ENCODE results near the gene RBFOX2. TPM values are rescaled to one million over a fixed set of nuclear protein-coding genes. Genes with fewer than 3 reads are reported as not detected.

RBFOX2 gene
- polyA plus RNA-seq, 1 of the 3 experiments (the other 2 are of a cell fraction) = 115 TPM

DNA sequence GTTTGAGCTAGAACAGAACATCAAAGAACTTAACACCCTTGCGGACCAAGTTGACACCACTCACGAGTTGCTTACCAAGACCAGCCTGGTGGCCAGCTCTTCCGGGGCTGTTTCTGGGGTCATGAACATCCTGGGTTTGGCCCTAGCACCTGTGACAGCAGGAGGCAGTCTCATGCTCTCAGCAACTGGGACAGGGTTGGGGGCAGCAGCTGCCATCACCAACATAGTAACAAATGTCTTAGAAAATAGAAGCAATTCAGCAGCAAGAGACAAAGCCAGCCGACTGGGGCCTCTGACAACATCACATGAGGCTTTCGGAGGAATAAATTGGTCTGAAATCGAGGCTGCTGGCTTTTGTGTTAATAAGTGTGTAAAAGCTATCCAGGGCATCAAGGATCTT lies 302.2 kb downstream of the RBFOX2 start:
- Histone ChIP-seq H3K9ac (no peak overlapping the region), H3K36me3 (replicated peaks in 1 of 2; ENCODE audit: control insufficient read depth in 1 of 2, insufficient read depth in 2 of 2, low read length in 1 of 2) (no peaks in the 10 kb centered on the region), H3K9me3 (no peaks in the 10 kb centered on the region), H3K4me3 (ENCODE audit: low read depth in 2 of 2, low read length in 1 of 2) (no peak overlapping the region), H3K27me3 (ENCODE audit: insufficient read depth) (no peaks in the 10 kb centered on the region), H3F3A (replicated peaks; ENCODE audit: insufficient read depth) (no peaks in the 10 kb centered on the region), H3K4me1 (ENCODE audit: control insufficient read depth in 1 of 2, insufficient read depth in 2 of 2, low read depth in 1 of 2, low read length in 1 of 2) (peaks cover 0 to 7% of the 10 kb centered on the region in 2 experiments; a peak in 1 of 4 replicates), H4K20me1 (ENCODE audit: insufficient read depth) (no peaks in the 10 kb centered on the region), H2AFZ (ENCODE audit: low read depth) (no peak overlapping the region), H3K79me2 (ENCODE audit: insufficient read depth) (no peaks in the 10 kb centered on the region), H3K27ac (ENCODE audit: low read depth in 2 of 2, low read length in 1 of 2) (no peak overlapping the region), H3K4me2 (no peak overlapping the region), H3K9me2 (no peaks in the 10 kb centered on the region)
- CTCF ChIA-PET = interaction anchor here (1.3 kb wide), 1 partner anchor 295 kb away, joined by 3 read pairs; no protein-coding TSS in a partner anchor
- TF ChIP-seq, protein P1, sequence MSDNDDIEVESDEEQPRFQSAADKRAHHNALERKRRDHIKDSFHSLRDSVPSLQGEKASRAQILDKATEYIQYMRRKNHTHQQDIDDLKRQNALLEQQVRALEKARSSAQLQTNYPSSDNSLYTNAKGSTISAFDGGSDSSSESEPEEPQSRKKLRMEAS (IDR thresholded peaks at IDR 0.05; ENCODE audit: low read depth) = no peak
- WGBS (ENCODE audit: low lambda C conversion rate) = 85% methylated on average over 6 of the region's 6 CpGs
- POLR2A ChIA-PET = no interaction called here
- no peak for DNase-seq

DNA sequence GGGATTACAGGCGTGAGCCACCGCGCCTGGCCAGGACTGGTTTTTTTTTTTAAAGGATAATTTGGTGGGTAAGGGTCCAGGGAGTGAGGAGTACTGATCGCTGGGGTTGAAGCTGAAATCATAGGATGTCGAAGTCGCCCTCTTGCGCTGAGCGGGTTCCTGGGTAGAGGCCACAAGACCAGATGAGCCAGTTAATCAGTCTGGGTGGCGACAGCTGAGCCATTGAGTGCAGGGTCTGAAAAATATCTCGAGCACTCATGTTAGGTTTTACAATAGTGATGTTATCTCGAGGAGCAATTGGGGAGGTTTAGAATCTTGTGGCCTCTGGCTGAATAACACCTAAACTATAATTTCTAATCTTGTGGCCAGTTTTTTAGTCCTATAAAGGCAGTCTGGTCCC lies 303.1 kb downstream of the RBFOX2 start:
- H3K27me3 ChIP-seq (ENCODE audit: insufficient read depth) = no peaks in the 10 kb centered on the region
- H3K79me2 ChIP-seq (ENCODE audit: insufficient read depth) = no peaks in the 10 kb centered on the region
- DNase-seq = no peak
- no peak overlapping the region for H3K9ac ChIP-seq
- no peaks in the 10 kb centered on the region for H3F3A ChIP-seq (replicated peaks; ENCODE audit: insufficient read depth)
- no peak overlapping the region for H3K27ac ChIP-seq (ENCODE audit: low read depth in 2 of 2, low read length in 1 of 2)
- no peak overlapping the region for H2AFZ ChIP-seq (ENCODE audit: low read depth)
- no peaks in the 10 kb centered on the region for H4K20me1 ChIP-seq (ENCODE audit: insufficient read depth)
- H3K36me3 ChIP-seq (replicated peaks in 1 of 2; ENCODE audit: control insufficient read depth in 1 of 2, insufficient read depth in 2 of 2, low read length in 1 of 2) = no peaks in the 10 kb centered on the region
- no peak overlapping the region for H3K4me2 ChIP-seq
- H3K4me3 ChIP-seq (ENCODE audit: low read depth in 2 of 2, low read length in 1 of 2) = no peak overlapping the region
- no peaks in the 10 kb centered on the region for H3K9me3 ChIP-seq
- WGBS (ENCODE audit: low lambda C conversion rate) = 83% methylated on average over 11 of the region's 11 CpGs
- CTCF ChIA-PET = interaction anchor here (1.3 kb wide), 1 partner anchor 295 kb away, joined by 3 read pairs; no protein-coding TSS in a partner anchor
- H3K4me1 ChIP-seq (ENCODE audit: control insufficient read depth in 1 of 2, insufficient read depth in 2 of 2, low read depth in 1 of 2, low read length in 1 of 2) = peaks cover 0 to 7% of the 10 kb centered on the region in 2 experiments; a peak in 1 of 4 replicates
- POLR2A ChIA-PET = no interaction called here
- TF ChIP-seq TAF1 (IDR thresholded peaks at IDR 0.05; ENCODE audit: borderline replicate concordance, low read depth, low read length) (no peak), JUND (IDR thresholded peaks at IDR 0.05) (no peak), RAD21 (IDR thresholded peaks at IDR 0.05; ENCODE audit: low read length) (no peak), TCF12 (IDR thresholded peaks at IDR 0.05) (no peak), NRF1 (IDR thresholded peaks at IDR 0.05; ENCODE audit: low read depth, low read length) (no peak), RFX5 (IDR thresholded peaks at IDR 0.05; ENCODE audit: low read length) (no peak)
- TF ChIP-seq, protein P2, sequence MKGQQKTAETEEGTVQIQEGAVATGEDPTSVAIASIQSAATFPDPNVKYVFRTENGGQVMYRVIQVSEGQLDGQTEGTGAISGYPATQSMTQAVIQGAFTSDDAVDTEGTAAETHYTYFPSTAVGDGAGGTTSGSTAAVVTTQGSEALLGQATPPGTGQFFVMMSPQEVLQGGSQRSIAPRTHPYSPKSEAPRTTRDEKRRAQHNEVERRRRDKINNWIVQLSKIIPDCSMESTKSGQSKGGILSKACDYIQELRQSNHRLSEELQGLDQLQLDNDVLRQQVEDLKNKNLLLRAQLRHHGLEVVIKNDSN (IDR thresholded peaks at IDR 0.05; ENCODE audit: borderline replicate concordance, low read depth) = no peak
- TF ChIP-seq, protein P3, sequence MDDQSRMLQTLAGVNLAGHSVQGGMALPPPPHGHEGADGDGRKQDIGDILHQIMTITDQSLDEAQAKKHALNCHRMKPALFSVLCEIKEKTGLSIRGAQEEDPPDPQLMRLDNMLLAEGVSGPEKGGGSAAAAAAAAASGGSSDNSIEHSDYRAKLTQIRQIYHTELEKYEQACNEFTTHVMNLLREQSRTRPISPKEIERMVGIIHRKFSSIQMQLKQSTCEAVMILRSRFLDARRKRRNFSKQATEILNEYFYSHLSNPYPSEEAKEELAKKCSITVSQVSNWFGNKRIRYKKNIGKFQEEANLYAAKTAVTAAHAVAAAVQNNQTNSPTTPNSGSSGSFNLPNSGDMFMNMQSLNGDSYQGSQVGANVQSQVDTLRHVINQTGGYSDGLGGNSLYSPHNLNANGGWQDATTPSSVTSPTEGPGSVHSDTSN (IDR thresholded peaks at IDR 0.05) = no peak
- H3K9me2 ChIP-seq = no peaks in the 10 kb centered on the region

DNA sequence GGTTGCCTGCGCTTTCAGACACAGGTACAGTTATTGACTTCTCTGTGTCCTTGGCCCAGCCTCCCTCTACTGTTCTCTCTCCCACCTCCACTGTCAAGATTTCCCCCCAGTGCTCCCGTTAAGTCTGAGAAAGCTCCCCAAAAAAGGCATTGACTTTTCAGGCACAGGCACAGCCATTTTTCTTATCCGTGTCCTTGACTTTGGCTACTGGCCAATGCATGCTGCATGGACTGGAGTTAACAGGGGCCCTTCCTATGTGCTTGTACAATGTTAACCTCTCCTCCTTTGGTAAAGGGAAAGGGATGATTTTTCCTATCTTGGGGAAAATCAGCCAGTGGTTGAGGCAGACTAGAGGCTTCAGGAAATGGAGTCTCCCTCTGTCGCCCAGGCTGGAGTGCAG lies 306.7 kb downstream of the RBFOX2 start:
- H3K4me2 ChIP-seq = no peak overlapping the region
- no peaks in the 10 kb centered on the region for H3K9me2 ChIP-seq
- H3K36me3 ChIP-seq (replicated peaks in 1 of 2; ENCODE audit: control insufficient read depth in 1 of 2, insufficient read depth in 2 of 2, low read length in 1 of 2) = no peaks in the 10 kb centered on the region
- no peak overlapping the region for H2AFZ ChIP-seq (ENCODE audit: low read depth)
- POLR2A ChIA-PET = no interaction called here
- no peaks in the 10 kb centered on the region for H3K9me3 ChIP-seq
- no peak overlapping the region for H3K9ac ChIP-seq
- H3F3A ChIP-seq (replicated peaks; ENCODE audit: insufficient read depth) = no peaks in the 10 kb centered on the region
- H3K27me3 ChIP-seq (ENCODE audit: insufficient read depth) = no peaks in the 10 kb centered on the region
- H3K4me3 ChIP-seq (ENCODE audit: low read depth in 2 of 2, low read length in 1 of 2) = no peak overlapping the region
- no peaks in the 10 kb centered on the region for H4K20me1 ChIP-seq (ENCODE audit: insufficient read depth)
- H3K27ac ChIP-seq (ENCODE audit: low read depth in 2 of 2, low read length in 1 of 2) = no peak overlapping the region
- CTCF ChIA-PET = interaction anchor here (1.5 kb wide), 1 partner anchor 13 kb away, joined by 6 read pairs; no protein-coding TSS in a partner anchor
- no peaks in the 10 kb centered on the region for H3K79me2 ChIP-seq (ENCODE audit: insufficient read depth)
- peak; percentile 44 for DNase-seq
- WGBS (ENCODE audit: low lambda C conversion rate) = 66% methylated on average over 4 of the region's 4 CpGs
- H3K4me1 ChIP-seq (ENCODE audit: control insufficient read depth in 1 of 2, insufficient read depth in 2 of 2, low read depth in 1 of 2, low read length in 1 of 2) = peaks cover 0 to 7% of the 10 kb centered on the region in 2 experiments; a peak in 1 of 4 replicates
- no peak for TF ChIP-seq GABPA (IDR thresholded peaks at IDR 0.05; ENCODE audit: low read depth)
- TF ChIP-seq, protein P4, sequence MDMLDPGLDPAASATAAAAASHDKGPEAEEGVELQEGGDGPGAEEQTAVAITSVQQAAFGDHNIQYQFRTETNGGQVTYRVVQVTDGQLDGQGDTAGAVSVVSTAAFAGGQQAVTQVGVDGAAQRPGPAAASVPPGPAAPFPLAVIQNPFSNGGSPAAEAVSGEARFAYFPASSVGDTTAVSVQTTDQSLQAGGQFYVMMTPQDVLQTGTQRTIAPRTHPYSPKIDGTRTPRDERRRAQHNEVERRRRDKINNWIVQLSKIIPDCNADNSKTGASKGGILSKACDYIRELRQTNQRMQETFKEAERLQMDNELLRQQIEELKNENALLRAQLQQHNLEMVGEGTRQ (IDR thresholded peaks at IDR 0.05; ENCODE audit: borderline replicate concordance, low read depth, low read length) = no peak
- no peak for TF ChIP-seq TEAD4 (IDR thresholded peaks at IDR 0.05; ENCODE audit: borderline replicate concordance, insufficient read depth)
- TF ChIP-seq TCF12 (IDR thresholded peaks at IDR 0.05) = no peak
- TF ChIP-seq YY1 (IDR thresholded peaks at IDR 0.05; ENCODE audit: low read depth) = no peak
- no peak for TF ChIP-seq ELF1 (IDR thresholded peaks at IDR 0.05)
- TF ChIP-seq FOXM1 (IDR thresholded peaks at IDR 0.05; ENCODE audit: low read depth) = no peak
- TF ChIP-seq, protein P5, sequence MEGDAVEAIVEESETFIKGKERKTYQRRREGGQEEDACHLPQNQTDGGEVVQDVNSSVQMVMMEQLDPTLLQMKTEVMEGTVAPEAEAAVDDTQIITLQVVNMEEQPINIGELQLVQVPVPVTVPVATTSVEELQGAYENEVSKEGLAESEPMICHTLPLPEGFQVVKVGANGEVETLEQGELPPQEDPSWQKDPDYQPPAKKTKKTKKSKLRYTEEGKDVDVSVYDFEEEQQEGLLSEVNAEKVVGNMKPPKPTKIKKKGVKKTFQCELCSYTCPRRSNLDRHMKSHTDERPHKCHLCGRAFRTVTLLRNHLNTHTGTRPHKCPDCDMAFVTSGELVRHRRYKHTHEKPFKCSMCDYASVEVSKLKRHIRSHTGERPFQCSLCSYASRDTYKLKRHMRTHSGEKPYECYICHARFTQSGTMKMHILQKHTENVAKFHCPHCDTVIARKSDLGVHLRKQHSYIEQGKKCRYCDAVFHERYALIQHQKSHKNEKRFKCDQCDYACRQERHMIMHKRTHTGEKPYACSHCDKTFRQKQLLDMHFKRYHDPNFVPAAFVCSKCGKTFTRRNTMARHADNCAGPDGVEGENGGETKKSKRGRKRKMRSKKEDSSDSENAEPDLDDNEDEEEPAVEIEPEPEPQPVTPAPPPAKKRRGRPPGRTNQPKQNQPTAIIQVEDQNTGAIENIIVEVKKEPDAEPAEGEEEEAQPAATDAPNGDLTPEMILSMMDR (IDR thresholded peaks at IDR 0.05) = no peak
- no peak for TF ChIP-seq FOSL2 (IDR thresholded peaks at IDR 0.05; ENCODE audit: borderline replicate concordance, low read depth)
